Mammary epithelial cell (primary cell): ENCODE measurements around the gene NUDT3.

Experiments used
- EZH2 ChIP-seq: IDR thresholded peaks from 2 replicates; pipeline ENCODE4 v1.6.1; 2012; ENCODE audit warnings: low read length, inconsistent platforms, borderline replicate concordance
- TF ChIP-seq, protein P1 (sequence below), 2 donors: IDR thresholded peaks in 1 of 2; conservative IDR thresholded peaks in 1 of 2; 2 replicates each; pipeline ENCODE4 v1.5.1; 2011 to 2012; ENCODE audit warnings: inconsistent platforms in 2 of 2, low read length in 2 of 2, mild to moderate bottlenecking in 2 of 2, control low read depth in 1 of 2, low read depth in 1 of 2; ENCODE audit not compliant: insufficient read depth in 1 of 2; ENCODE audit errors: extremely low read depth in 1 of 2

- TF ChIP-seq, protein P1, sequence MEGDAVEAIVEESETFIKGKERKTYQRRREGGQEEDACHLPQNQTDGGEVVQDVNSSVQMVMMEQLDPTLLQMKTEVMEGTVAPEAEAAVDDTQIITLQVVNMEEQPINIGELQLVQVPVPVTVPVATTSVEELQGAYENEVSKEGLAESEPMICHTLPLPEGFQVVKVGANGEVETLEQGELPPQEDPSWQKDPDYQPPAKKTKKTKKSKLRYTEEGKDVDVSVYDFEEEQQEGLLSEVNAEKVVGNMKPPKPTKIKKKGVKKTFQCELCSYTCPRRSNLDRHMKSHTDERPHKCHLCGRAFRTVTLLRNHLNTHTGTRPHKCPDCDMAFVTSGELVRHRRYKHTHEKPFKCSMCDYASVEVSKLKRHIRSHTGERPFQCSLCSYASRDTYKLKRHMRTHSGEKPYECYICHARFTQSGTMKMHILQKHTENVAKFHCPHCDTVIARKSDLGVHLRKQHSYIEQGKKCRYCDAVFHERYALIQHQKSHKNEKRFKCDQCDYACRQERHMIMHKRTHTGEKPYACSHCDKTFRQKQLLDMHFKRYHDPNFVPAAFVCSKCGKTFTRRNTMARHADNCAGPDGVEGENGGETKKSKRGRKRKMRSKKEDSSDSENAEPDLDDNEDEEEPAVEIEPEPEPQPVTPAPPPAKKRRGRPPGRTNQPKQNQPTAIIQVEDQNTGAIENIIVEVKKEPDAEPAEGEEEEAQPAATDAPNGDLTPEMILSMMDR (conservative IDR thresholded peaks at IDR 0.05 in 1 of 2, IDR thresholded peaks at IDR 0.05 in 1 of 2; ENCODE audit: extremely low read depth in 1 of 2, insufficient read depth in 1 of 2, low read depth in 1 of 2, low read length in 2 of 2): peak; percentile 69 to 84
- no peak for TF ChIP-seq EZH2
These were observed at the start of gene NUDT3 for GRCh38 chr6:34392497-34393190.
